ENCODE results near the gene NR4A3. TPM values are rescaled to one million over a fixed set of nuclear protein-coding genes. Genes with fewer than 3 reads are reported as not detected.
A peak's percentile ranks its signal among the peaks of the same experiment; 100 is the strongest.

The NR4A3 gene
- total and polyA plus RNA-seq, 10 of the 15 experiments (the other 5 are each of a cell fraction or from before 2014, with no cell fraction given): 0.04 to 2.1 (median 0.64) TPM; not detected in 1

- TF ChIP-seq MEF2B (IDR thresholded peaks at IDR 0.05; ENCODE audit: partially characterized antibody, poor library complexity, severe bottlenecking) (peak; percentile 75), PBX3 (IDR thresholded peaks at IDR 0.05; ENCODE audit: insufficient replicate concordance, low read depth, low read length) (peak; percentile 83), HCFC1 (IDR thresholded peaks at IDR 0.05; ENCODE audit: low read length) (0 out of 2 replicates have a peak, but pooled peaks have one; percentile 13), ZNF622 (IDR thresholded peaks at IDR 0.05) (no peak), YBX1 (IDR thresholded peaks at IDR 0.05) (no peak), JUND (IDR thresholded peaks at IDR 0.05; ENCODE audit: low read depth, low read length) (no peak), BCL11A (IDR thresholded peaks at IDR 0.05; ENCODE audit: low read depth, low read length) (0 out of 2 replicates have a peak, but pooled peaks have one; percentile 37), SRF (IDR thresholded peaks at IDR 0.05; ENCODE audit: low read depth in 2 of 2, low read length in 2 of 2) (peak; percentile 92 to 98), BCL3 (IDR thresholded peaks at IDR 0.05; ENCODE audit: borderline replicate concordance, insufficient read depth, low read depth, low read length, poor library complexity, severe bottlenecking) (peak; percentile 3), GATAD2B (conservative IDR thresholded peaks at IDR 0.05; ENCODE audit: low read depth) (peak; percentile 1), EP300 (IDR thresholded peaks at IDR 0.05; ENCODE audit: borderline replicate concordance in 1 of 2, control insufficient read depth in 1 of 2, low read depth in 2 of 2, low read length in 2 of 2) (peak; percentile 80; a peak in 3 of 4 replicates), EED (IDR thresholded peaks at IDR 0.05; ENCODE audit: low read depth) (peak; percentile 44), BACH1 (IDR thresholded peaks at IDR 0.05; ENCODE audit: borderline replicate concordance) (peak; percentile 10; the same call in 1 of the 2 replicates), KAT2A (conservative IDR thresholded peaks at IDR 0.05; ENCODE audit: control insufficient read depth, low read depth, low read length) (no peak), TBL1XR1 (IDR thresholded peaks at IDR 0.05; ENCODE audit: low read depth, low read length) (peak; percentile 37; the same call in 1 of the 2 replicates), TCF12 (IDR thresholded peaks at IDR 0.05; ENCODE audit: low read depth, low read length) (0 out of 2 replicates have a peak, but pooled peaks have one; percentile 19), PAX5 (IDR thresholded peaks at IDR 0.05; ENCODE audit: borderline replicate concordance, low read depth, low read length) (peak; percentile 80; the same call in 1 of the 2 replicates), FOXM1 (IDR thresholded peaks at IDR 0.05; ENCODE audit: low read depth, low read length) (no peak), IKZF2 (IDR thresholded peaks at IDR 0.05) (peak; percentile 7 to 39; a peak in 1 of 4 replicates), CHD2 (IDR thresholded peaks at IDR 0.05; ENCODE audit: borderline replicate concordance, low read depth, low read length) (peak; percentile 67; the same call in 1 of the 2 replicates), JUNB (IDR thresholded peaks at IDR 0.05) (no peak), RCOR1 (conservative IDR thresholded peaks at IDR 0.05; ENCODE audit: low read depth, low read length) (no peak)
- TF ChIP-seq, protein P1, sequence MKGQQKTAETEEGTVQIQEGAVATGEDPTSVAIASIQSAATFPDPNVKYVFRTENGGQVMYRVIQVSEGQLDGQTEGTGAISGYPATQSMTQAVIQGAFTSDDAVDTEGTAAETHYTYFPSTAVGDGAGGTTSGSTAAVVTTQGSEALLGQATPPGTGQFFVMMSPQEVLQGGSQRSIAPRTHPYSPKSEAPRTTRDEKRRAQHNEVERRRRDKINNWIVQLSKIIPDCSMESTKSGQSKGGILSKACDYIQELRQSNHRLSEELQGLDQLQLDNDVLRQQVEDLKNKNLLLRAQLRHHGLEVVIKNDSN (IDR thresholded peaks at IDR 0.05; ENCODE audit: borderline replicate concordance, extremely low read length, insufficient read depth, low read depth, low read length): no peak
- TF ChIP-seq, protein P2, sequence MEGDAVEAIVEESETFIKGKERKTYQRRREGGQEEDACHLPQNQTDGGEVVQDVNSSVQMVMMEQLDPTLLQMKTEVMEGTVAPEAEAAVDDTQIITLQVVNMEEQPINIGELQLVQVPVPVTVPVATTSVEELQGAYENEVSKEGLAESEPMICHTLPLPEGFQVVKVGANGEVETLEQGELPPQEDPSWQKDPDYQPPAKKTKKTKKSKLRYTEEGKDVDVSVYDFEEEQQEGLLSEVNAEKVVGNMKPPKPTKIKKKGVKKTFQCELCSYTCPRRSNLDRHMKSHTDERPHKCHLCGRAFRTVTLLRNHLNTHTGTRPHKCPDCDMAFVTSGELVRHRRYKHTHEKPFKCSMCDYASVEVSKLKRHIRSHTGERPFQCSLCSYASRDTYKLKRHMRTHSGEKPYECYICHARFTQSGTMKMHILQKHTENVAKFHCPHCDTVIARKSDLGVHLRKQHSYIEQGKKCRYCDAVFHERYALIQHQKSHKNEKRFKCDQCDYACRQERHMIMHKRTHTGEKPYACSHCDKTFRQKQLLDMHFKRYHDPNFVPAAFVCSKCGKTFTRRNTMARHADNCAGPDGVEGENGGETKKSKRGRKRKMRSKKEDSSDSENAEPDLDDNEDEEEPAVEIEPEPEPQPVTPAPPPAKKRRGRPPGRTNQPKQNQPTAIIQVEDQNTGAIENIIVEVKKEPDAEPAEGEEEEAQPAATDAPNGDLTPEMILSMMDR (IDR thresholded peaks at IDR 0.05 in 2 of 3, conservative IDR thresholded peaks at IDR 0.05 in 1 of 3; ENCODE audit: control insufficient read depth in 2 of 3, extremely low read depth in 1 of 3, insufficient read depth in 1 of 3, low read depth in 3 of 3, low read length in 3 of 3): peak in 1 of 3 experiments; percentile 30; a peak in 2 of 6 replicates
Measured at GRCh38 chr9:99819856-99820684, 1.6 kb upstream of the NR4A3 start (continued).

Measured in GM12878 (cell line).